Uterus (tissue), 4 donors: Measurements from ENCODE around the gene KRT85. TPM values are rescaled to one million over a fixed set of nuclear protein-coding genes. Genes with fewer than 3 reads are reported as not detected.

Experiments
- DNase-seq, 2 donors: peaks; one replicate each; pipeline ENCODE4 v3.0.0-alpha.2; 2019 to 2020
- H3K27ac ChIP-seq, 2 donors: fragments of 200-600 bp; sonication (generic); 1 replicate in 1 of 2; 2 replicates in 1 of 2; pipeline ENCODE4 v1.5.1; 2016 to 2018
- H3K27me3 ChIP-seq, 2 donors: fragments of 200-600 bp; sonication (generic); one replicate each; pipeline ENCODE4 v1.5.1; 2018 to 2019; ENCODE audit warnings: control low read depth in 1 of 2
- H3K36me3 ChIP-seq, 2 donors: fragments of 200-600 bp; sonication (generic); one replicate each; pipeline ENCODE4 v1.5.1; 2019; ENCODE audit warnings: control low read depth in 1 of 2
- H3K4me1 ChIP-seq, 2 donors: fragments of 200-600 bp; sonication (generic); one replicate each; pipeline ENCODE4 v1.5.1; 2018 to 2019; ENCODE audit warnings: control low read depth in 1 of 2
- H3K4me3 ChIP-seq, 2 donors: fragments of 200-600 bp; sonication (generic); 1 replicate in 1 of 2; 2 replicates in 1 of 2; pipeline ENCODE4 v1.5.1; 2018 to 2019; ENCODE audit warnings: mild to moderate bottlenecking in 1 of 2
- H3K9me3 ChIP-seq, 2 donors: fragments of 200-600 bp; sonication (generic); one replicate each; pipeline ENCODE4 v1.5.1; 2019; ENCODE audit warnings: control low read depth in 1 of 2
- CTCF ChIP-seq, 4 experiments: fragments of 200-600 bp in 2 of 4; fragments of 450-650 bp in 2 of 4; sonication (generic) in 2 of 4; IDR thresholded peaks; one replicate each; pipeline ENCODE4 v1.5.1; 2016 to 2019; ENCODE audit warnings: antibody characterized with exemption in 4 of 4, mild to moderate bottlenecking in 2 of 4, moderate library complexity in 1 of 4
- POLR2A ChIP-seq, 2 donors: fragments of 450-650 bp; IDR thresholded peaks; one replicate each; pipeline ENCODE4 v1.6.1; 2016; ENCODE audit warnings: antibody characterized with exemption in 2 of 2, mild to moderate bottlenecking in 1 of 2, moderate library complexity in 1 of 2
- intact Hi-C: fragments of 100-400 bp; cut with DNase I; formaldehyde crosslinking; loops from one replicate; pipeline ENCODE4 v1.15.1; 2023; ENCODE audit warnings: low total_unique reads
- total RNA-seq, 4 donors: library from RNA; depleted of rRNA in 3 of 4; stranded (reverse); fragments of >200 nt in 3 of 4; gene quantifications; one replicate each; pipeline versions ENCODE4 v1.1.0 to v1.2.4, GENCODE V29; 2014 to 2023
- donor health status: DM: yes; HTN: yes; CAD: no.

KRT85 gene
- total RNA-seq, 4 donors from 2014 or later = 0.76 TPM; not detected in 3

GRCh38 chr12:52404951-52405350 is 37.7 kb upstream of the KRT85 start:
- Histone ChIP-seq H3K27ac (no peak overlapping the region), H3K4me1 (no peaks in the 10 kb centered on the region), H3K27me3 (no peaks in the 10 kb centered on the region), H3K4me3 (no peak overlapping the region), H3K9me3 (no peaks in the 10 kb centered on the region), H3K36me3 (no peaks in the 10 kb centered on the region)
- intact Hi-C loops = no loop called here
- TF ChIP-seq CTCF (IDR thresholded peaks at IDR 0.05) = no peak
- no peak for TF ChIP-seq POLR2A (IDR thresholded peaks at IDR 0.05)
- DNase-seq = no peak

- Histone ChIP-seq H3K9me3 (no peaks in the 10 kb centered on the region), H3K4me1 (no peaks in the 10 kb centered on the region), H3K27ac (no peak overlapping the region), H3K27me3 (no peaks in the 10 kb centered on the region), H3K4me3 (no peak overlapping the region), H3K36me3 (no peaks in the 10 kb centered on the region)
- no peak for TF ChIP-seq POLR2A (IDR thresholded peaks at IDR 0.05)
- no peak for TF ChIP-seq CTCF (IDR thresholded peaks at IDR 0.05)
- intact Hi-C loops = no loop called here
- no peak for DNase-seq
Measured at GRCh38 chr12:52403561-52403960, 36.3 kb upstream of the KRT85 start.

- Histone ChIP-seq H3K27me3 (no peaks in the 10 kb centered on the region), H3K36me3 (no peaks in the 10 kb centered on the region), H3K4me1 (no peaks in the 10 kb centered on the region), H3K27ac (no peak overlapping the region), H3K9me3 (no peaks in the 10 kb centered on the region), H3K4me3 (no peak overlapping the region)
- no peak for DNase-seq
- intact Hi-C loops = no loop called here
- no peak for TF ChIP-seq POLR2A (IDR thresholded peaks at IDR 0.05)
- no peak for TF ChIP-seq CTCF (IDR thresholded peaks at IDR 0.05)
Measured at GRCh38 chr12:52402873-52403540, 35.7 kb upstream of the KRT85 start.

GRCh38 chr12:52402377-52402776 is 35.1 kb upstream of the KRT85 start:
- H3K4me1 ChIP-seq = no peaks in the 10 kb centered on the region
- intact Hi-C loops = no loop called here
- DNase-seq = no peak
- H3K9me3 ChIP-seq = no peaks in the 10 kb centered on the region
- no peak overlapping the region for H3K4me3 ChIP-seq
- no peaks in the 10 kb centered on the region for H3K27me3 ChIP-seq
- no peak overlapping the region for H3K27ac ChIP-seq
- no peak for TF ChIP-seq CTCF (IDR thresholded peaks at IDR 0.05)
- no peak for TF ChIP-seq POLR2A (IDR thresholded peaks at IDR 0.05)
- H3K36me3 ChIP-seq = no peaks in the 10 kb centered on the region

GRCh38 chr12:52401926-52402325 is 34.6 kb upstream of the KRT85 start:
- intact Hi-C loops = no loop called here
- Histone ChIP-seq H3K27ac (no peak overlapping the region), H3K4me3 (no peak overlapping the region), H3K27me3 (no peaks in the 10 kb centered on the region), H3K36me3 (no peaks in the 10 kb centered on the region), H3K9me3 (no peaks in the 10 kb centered on the region), H3K4me1 (no peaks in the 10 kb centered on the region)
- no peak for DNase-seq
- TF ChIP-seq POLR2A (IDR thresholded peaks at IDR 0.05) (no peak), CTCF (IDR thresholded peaks at IDR 0.05) (no peak)
